Measurements from ENCODE around the gene S100A10.

S100A10 gene

GRCh38 chr1:152003846-152004442 is 10.3 kb upstream of the S100A10 start:
- no peak overlapping the region for H3K27ac ChIP-seq
- no peak overlapping the region for H2AFZ ChIP-seq (ENCODE audit: low read depth)
- 0 out of 2 replicates have a peak, but pooled peaks have one; percentile 34 for TF ChIP-seq CTCF (conservative IDR thresholded peaks at IDR 0.05; ENCODE audit: low read depth, low read length)
- H3K4me2 ChIP-seq, result no peak overlapping the region
- no peak overlapping the region for H3K4me3 ChIP-seq (IDR thresholded peaks at IDR 0.05; ENCODE audit: insufficient read depth, low read depth, low read length)
- no peak overlapping the region for H3K9ac ChIP-seq
- H3K79me2 ChIP-seq (ENCODE audit: insufficient read depth, low read depth), result no peaks in the 10 kb centered on the region
- H3K36me3 ChIP-seq (ENCODE audit: insufficient read depth), result no peaks in the 10 kb centered on the region
- H4K20me1 ChIP-seq (ENCODE audit: insufficient read depth), result no peaks in the 10 kb centered on the region
- H3K4me1 ChIP-seq (ENCODE audit: low read depth, poor library complexity, severe bottlenecking), result peaks cover 26% of the 10 kb centered on the region
- H3K27me3 ChIP-seq (ENCODE audit: insufficient read depth, low read depth), result no peaks in the 10 kb centered on the region

GRCh38 chr1:152002960-152003359 is 9.3 kb upstream of the S100A10 start:
- no peaks in the 10 kb centered on the region for H3K36me3 ChIP-seq (ENCODE audit: insufficient read depth)
- no peak overlapping the region for H3K9ac ChIP-seq
- H4K20me1 ChIP-seq (ENCODE audit: insufficient read depth), result no peaks in the 10 kb centered on the region
- no peak overlapping the region; the same call in 1 of the 2 replicates for H2AFZ ChIP-seq (ENCODE audit: low read depth)
- no peaks in the 10 kb centered on the region for H3K27me3 ChIP-seq (ENCODE audit: insufficient read depth, low read depth)
- H3K4me3 ChIP-seq (IDR thresholded peaks at IDR 0.05; ENCODE audit: insufficient read depth, low read depth, low read length), result peak overlapping the region; percentile 36
- H3K4me1 ChIP-seq (ENCODE audit: low read depth, poor library complexity, severe bottlenecking), result peaks cover 26% of the 10 kb centered on the region
- no peaks in the 10 kb centered on the region for H3K79me2 ChIP-seq (ENCODE audit: insufficient read depth, low read depth)
- TF ChIP-seq CTCF (conservative IDR thresholded peaks at IDR 0.05; ENCODE audit: low read depth, low read length), result no peak
- no peak overlapping the region for H3K27ac ChIP-seq
- no peak overlapping the region for H3K4me2 ChIP-seq

GRCh38 chr1:152001631-152002584 is 8.2 kb upstream of the S100A10 start:
- no peak overlapping the region for H3K27ac ChIP-seq
- peaks cover 26% of the 10 kb centered on the region for H3K4me1 ChIP-seq (ENCODE audit: low read depth, poor library complexity, severe bottlenecking)

More at GRCh38 chr1:152001631-152002584, 8.2 kb upstream of the S100A10 start:
- no peak overlapping the region for H3K4me2 ChIP-seq
- H3K36me3 ChIP-seq (ENCODE audit: insufficient read depth), result no peaks in the 10 kb centered on the region
- peak overlapping the region; percentile 27; the same call in 1 of the 2 replicates for H2AFZ ChIP-seq (ENCODE audit: low read depth)
- H4K20me1 ChIP-seq (ENCODE audit: insufficient read depth), result no peaks in the 10 kb centered on the region
- H3K27me3 ChIP-seq (ENCODE audit: insufficient read depth, low read depth), result no peaks in the 10 kb centered on the region
- peak; percentile 100 for TF ChIP-seq CTCF (conservative IDR thresholded peaks at IDR 0.05; ENCODE audit: low read depth, low read length)
- H3K79me2 ChIP-seq (ENCODE audit: insufficient read depth, low read depth), result no peaks in the 10 kb centered on the region
- H3K4me3 ChIP-seq (IDR thresholded peaks at IDR 0.05; ENCODE audit: insufficient read depth, low read depth, low read length), result no peak overlapping the region
- no peak overlapping the region for H3K9ac ChIP-seq

Measured in KMS-11 (cell line).